SU-DHL-6 (cell line): Measurements from ENCODE around the gene PML.

Experiments
- EZH2phosphoT487 ChIP-seq: fragments of 200-600 bp; sonication (generic), shearing (Covaris generic); conservative IDR thresholded peaks from 2 replicates; pipeline ENCODE4 v1.6.1; 2018; ENCODE audit warnings: mild to moderate bottlenecking, antibody characterized with exemption, low read length, moderate library complexity, mixed read lengths
- TF ChIP-seq, protein P1 (sequence below): fragments of 200-600 bp; sonication (generic); IDR thresholded peaks from one replicate; pipeline ENCODE4 v1.5.1; 2017; ENCODE audit warnings: antibody characterized with exemption, mild to moderate bottlenecking, low read length, moderate library complexity; ENCODE audit not compliant: insufficient read depth, poor library complexity, severe bottlenecking

- TF ChIP-seq, protein P1, sequence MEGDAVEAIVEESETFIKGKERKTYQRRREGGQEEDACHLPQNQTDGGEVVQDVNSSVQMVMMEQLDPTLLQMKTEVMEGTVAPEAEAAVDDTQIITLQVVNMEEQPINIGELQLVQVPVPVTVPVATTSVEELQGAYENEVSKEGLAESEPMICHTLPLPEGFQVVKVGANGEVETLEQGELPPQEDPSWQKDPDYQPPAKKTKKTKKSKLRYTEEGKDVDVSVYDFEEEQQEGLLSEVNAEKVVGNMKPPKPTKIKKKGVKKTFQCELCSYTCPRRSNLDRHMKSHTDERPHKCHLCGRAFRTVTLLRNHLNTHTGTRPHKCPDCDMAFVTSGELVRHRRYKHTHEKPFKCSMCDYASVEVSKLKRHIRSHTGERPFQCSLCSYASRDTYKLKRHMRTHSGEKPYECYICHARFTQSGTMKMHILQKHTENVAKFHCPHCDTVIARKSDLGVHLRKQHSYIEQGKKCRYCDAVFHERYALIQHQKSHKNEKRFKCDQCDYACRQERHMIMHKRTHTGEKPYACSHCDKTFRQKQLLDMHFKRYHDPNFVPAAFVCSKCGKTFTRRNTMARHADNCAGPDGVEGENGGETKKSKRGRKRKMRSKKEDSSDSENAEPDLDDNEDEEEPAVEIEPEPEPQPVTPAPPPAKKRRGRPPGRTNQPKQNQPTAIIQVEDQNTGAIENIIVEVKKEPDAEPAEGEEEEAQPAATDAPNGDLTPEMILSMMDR: no peak
- no peak for TF ChIP-seq EZH2phosphoT487
Observed at GRCh38 chr15:73994912-73995622, 551 bp downstream of the PML start.
